ENCODE measurements around the gene WFIKKN1.

The WFIKKN1 gene

GRCh38 chr16:678858-679813 lies 48.4 kb downstream of the WFIKKN1 start:
- ChIA-PET CTCF (interaction anchor here (1.7 kb wide), 1 partner anchor 11 kb away, joined by 4 read pairs; the partner anchor contains the start of gene RHOT2), POLR2A (interaction anchor here (0.6 to 5.4 kb wide), 8 partner anchors 9 to 1027 kb away, joined by 3 to 57 read pairs (median 4); partner anchors contain the start of genes ANTKMT, CHTF18, MAPK8IP3 and RHOT2)
- peaks cover 3 to 39% of the 10 kb centered on the region in 2 experiments; a peak in 1 of 3 replicates for H3K36me3 ChIP-seq (ENCODE audit: control insufficient read depth in 2 of 2, insufficient read depth in 1 of 2, low read length in 2 of 2)
- H3K4me1 ChIP-seq (ENCODE audit: control insufficient read depth, insufficient read depth, low read length), result peaks cover 14% of the 10 kb centered on the region; the same call in 1 of the 2 replicates
- H3K4me3 ChIP-seq (ENCODE audit: low read depth, low read length), result peak overlapping the region; percentile 26
- no peaks in the 10 kb centered on the region for H3K9me3 ChIP-seq (ENCODE audit: control insufficient read depth, insufficient read depth, low read depth, low read length)
- H3K27ac ChIP-seq (ENCODE audit: extremely low read depth, low read depth, low read length), result peak overlapping the region; percentile 79
- TF ChIP-seq ZNF830 (tag by site-specific recombination; IDR thresholded peaks at IDR 0.05; ENCODE audit: low read depth) (no peak), WT1 (tag by site-specific recombination; IDR thresholded peaks at IDR 0.05) (peak; percentile 58; the same call in 1 of the 2 replicates), ZNF423 (tag by site-specific recombination; IDR thresholded peaks at IDR 0.05) (peak; percentile 69; the same call in 1 of the 2 replicates), KLF16 (tag by site-specific recombination; IDR thresholded peaks at IDR 0.05) (peak; percentile 79; the same call in 1 of the 2 replicates), ZNF398 (tag by site-specific recombination; IDR thresholded peaks at IDR 0.05) (0 out of 2 replicates have a peak, but pooled peaks have one; percentile 5), ZBTB17 (tag by site-specific recombination; IDR thresholded peaks at IDR 0.05) (peak; percentile 46), ZNF214 (tag by site-specific recombination; IDR thresholded peaks at IDR 0.05; ENCODE audit: borderline replicate concordance) (no peak), ZNF266 (tag by site-specific recombination; IDR thresholded peaks at IDR 0.05; ENCODE audit: low read depth) (no peak), ZNF155 (tag by site-specific recombination; IDR thresholded peaks at IDR 0.05) (no peak), ZNF501 (tag by site-specific recombination; IDR thresholded peaks at IDR 0.05) (no peak; the same call in none of the 2 replicates), ZNF776 (tag by site-specific recombination; IDR thresholded peaks at IDR 0.05; ENCODE audit: borderline replicate concordance) (no peak), ZSCAN5A (tag by site-specific recombination; IDR thresholded peaks at IDR 0.05) (no peak), ZNF366 (tag by site-specific recombination; conservative IDR thresholded peaks at IDR 0.05) (no peak), YY1 (tag by site-specific recombination; IDR thresholded peaks at IDR 0.05) (peak; percentile 62; the same call in 1 of the 2 replicates), ZBTB7A (tag by site-specific recombination; IDR thresholded peaks at IDR 0.05; ENCODE audit: low read depth) (peak; percentile 43; the same call in 1 of the 2 replicates), MYNN (tag by site-specific recombination; IDR thresholded peaks at IDR 0.05; ENCODE audit: borderline replicate concordance) (no peak), ZNF335 (tag by site-specific recombination; conservative IDR thresholded peaks at IDR 0.05) (peak; percentile 86), ZNF138 (tag by site-specific recombination; IDR thresholded peaks at IDR 0.05; ENCODE audit: borderline replicate concordance) (no peak), ZBTB10 (tag by site-specific recombination; IDR thresholded peaks at IDR 0.05) (no peak), ZNF654 (tag by site-specific recombination; IDR thresholded peaks at IDR 0.05; ENCODE audit: low read depth) (no peak), ZNF76 (tag by site-specific recombination; IDR thresholded peaks at IDR 0.05; ENCODE audit: borderline replicate concordance, low read depth) (peak; percentile 40; the same call in 1 of the 2 replicates), ZNF404 (tag by site-specific recombination; IDR thresholded peaks at IDR 0.05) (no peak), ZNF544 (tag by site-specific recombination; IDR thresholded peaks at IDR 0.05) (no peak), ZNF24 (tag by site-specific recombination; IDR thresholded peaks at IDR 0.05) (0 out of 2 replicates have a peak, but pooled peaks have one; percentile 57), HOXD13 (CRISPR knock-in tag; IDR thresholded peaks at IDR 0.05; ENCODE audit: borderline replicate concordance) (no peak), ZNF223 (tag by site-specific recombination; IDR thresholded peaks at IDR 0.05) (no peak), ZSCAN23 (tag by site-specific recombination; IDR thresholded peaks at IDR 0.05) (no peak), ZNF280D (tag by site-specific recombination; IDR thresholded peaks at IDR 0.05) (no peak)

Data from HEK293 (cell line).